Stimulated activated naive B cell treated with anti-CD40 and anti-IgM and Interleukin-4, amounts not matched to agents 10 μg/mL and 1 μg/mL and 100 μg/mL, for 72 hours (primary cell): ENCODE measurements around the gene RASA3.
A peak's percentile ranks its signal among the peaks of the same experiment; 100 is the strongest.
"Not testable (repeated sequence)": the region's sequence is repeated elsewhere in the genome, so short reads cannot be mapped to it uniquely, and the experiment has no call there.

Experiments
- ATAC-seq, 2 donors: fragments of 150-1000 bp; cut with Tn5 transposase; replicated peaks; 2 replicates each; pipeline ENCODE4 v1.10.0; 2021; ENCODE audit warnings: moderate library complexity in 1 of 2
- DNase-seq: peaks from one replicate; pipeline ENCODE4 v3.0.0; 2021
- H3K27ac Mint-ChIP-seq: one replicate; pipeline ENCODE4 v1.8.0; 2022; ENCODE audit warnings: mild to moderate bottlenecking, mixed read lengths
- H3K27me3 Mint-ChIP-seq, 2 donors: one replicate each; pipeline ENCODE4 v1.8.0; 2022; ENCODE audit warnings: mixed read lengths in 2 of 2
- H3K36me3 Mint-ChIP-seq, 2 donors: one replicate each; pipeline ENCODE4 v1.8.0; 2022; ENCODE audit warnings: mixed read lengths in 2 of 2, mild to moderate bottlenecking in 1 of 2
- H3K4me1 Mint-ChIP-seq, 2 donors: one replicate each; pipeline ENCODE4 v1.8.0; 2022; ENCODE audit warnings: mixed read lengths in 2 of 2, mild to moderate bottlenecking in 1 of 2
- H3K4me3 Mint-ChIP-seq, 2 donors: one replicate each; pipeline ENCODE4 v1.8.0; 2022; ENCODE audit warnings: mild to moderate bottlenecking in 2 of 2, mixed read lengths in 2 of 2, moderate library complexity in 1 of 2
- H3K9me3 Mint-ChIP-seq, 2 donors: one replicate each; pipeline ENCODE4 v1.8.0; 2022; ENCODE audit warnings: mixed read lengths in 2 of 2, mild to moderate bottlenecking in 1 of 2

RASA3 gene

DNA sequence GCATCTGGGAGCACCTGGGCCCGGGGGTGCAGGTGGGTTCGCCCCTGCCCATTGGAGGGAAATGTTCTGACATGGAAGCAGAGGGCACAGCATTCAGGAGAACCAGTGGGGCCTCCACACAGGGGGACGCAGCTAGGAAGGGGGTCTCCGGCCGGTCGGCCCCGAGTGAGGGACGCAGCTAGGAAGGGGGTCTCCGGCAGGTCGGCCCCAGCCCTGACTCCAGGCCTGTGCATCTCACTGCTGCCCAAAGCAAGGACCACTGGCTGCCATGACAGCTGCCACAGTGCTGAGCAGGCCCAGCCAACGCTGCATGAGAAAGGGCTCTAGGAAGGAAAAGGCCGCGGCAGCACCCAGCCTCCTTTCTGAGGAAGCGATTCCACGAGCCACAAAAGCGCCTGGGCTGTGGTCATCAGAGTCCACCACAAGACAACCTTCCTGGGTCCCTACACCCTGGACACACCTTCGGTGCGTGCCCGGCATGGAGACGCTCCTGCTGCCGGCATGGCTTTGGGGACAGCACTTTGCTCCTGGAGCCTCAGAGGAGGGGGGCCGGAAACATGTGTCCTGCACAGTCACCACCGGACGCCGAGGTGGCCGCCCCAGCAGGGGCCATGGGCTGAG, 9.7 kb downstream of the RASA3 start:
- H3K27me3 Mint-ChIP-seq, result no peaks in the 10 kb centered on the region
- H3K27ac Mint-ChIP-seq, result no peak overlapping the region
- peaks cover 52 to 86% of the 10 kb centered on the region in 2 donors for H3K4me1 Mint-ChIP-seq
- H3K9me3 Mint-ChIP-seq, result peaks cover 5 to 8% of the 10 kb centered on the region in 2 donors
- peaks cover 11 to 28% of the 10 kb centered on the region in 2 donors for H3K36me3 Mint-ChIP-seq
- no peak overlapping the region for H3K4me3 Mint-ChIP-seq
- ATAC-seq (no peak), DNase-seq (no peak)

DNA sequence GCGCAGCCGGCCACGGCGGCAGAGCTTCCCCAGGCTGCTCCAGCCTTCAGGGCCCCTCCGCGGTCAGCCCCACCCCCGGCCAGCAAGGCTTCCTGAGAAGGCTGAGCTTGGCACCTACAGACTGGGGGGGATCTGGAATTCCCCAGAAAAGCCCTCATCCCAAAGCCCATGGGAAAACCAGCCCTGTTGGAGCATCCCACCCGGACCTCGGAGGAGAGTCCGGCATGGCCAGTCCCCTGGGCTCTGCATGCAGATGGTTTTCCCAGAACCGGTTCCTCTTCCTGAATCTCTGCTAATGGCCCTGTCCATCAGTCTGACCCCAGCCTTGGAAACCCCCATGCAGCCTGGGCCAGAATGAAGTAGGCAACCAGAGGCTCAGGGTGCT, 10.3 kb downstream of the RASA3 start:
- DNase-seq (no peak), ATAC-seq (no peak)
- Mint-ChIP-seq H3K36me3 (peaks cover 11 to 30% of the 10 kb centered on the region in 2 donors), H3K27me3 (no peaks in the 10 kb centered on the region), H3K4me1 (peaks cover 53 to 83% of the 10 kb centered on the region in 2 donors), H3K4me3 (no peak overlapping the region), H3K9me3 (peaks cover 5 to 8% of the 10 kb centered on the region in 2 donors), H3K27ac (no peak overlapping the region)

- Mint-ChIP-seq H3K36me3 (peaks cover 12 to 27% of the 10 kb centered on the region in 2 donors), H3K4me3 (no peak overlapping the region), H3K9me3 (peaks cover 5 to 8% of the 10 kb centered on the region in 2 donors), H3K27ac (no peak overlapping the region), H3K27me3 (no peaks in the 10 kb centered on the region), H3K4me1 (peaks cover 49 to 78% of the 10 kb centered on the region in 2 donors)
- no peak for DNase-seq
- ATAC-seq, result no peak
Observed at GRCh38 chr13:114121496-114122126, 10.8 kb downstream of the RASA3 start.

DNA sequence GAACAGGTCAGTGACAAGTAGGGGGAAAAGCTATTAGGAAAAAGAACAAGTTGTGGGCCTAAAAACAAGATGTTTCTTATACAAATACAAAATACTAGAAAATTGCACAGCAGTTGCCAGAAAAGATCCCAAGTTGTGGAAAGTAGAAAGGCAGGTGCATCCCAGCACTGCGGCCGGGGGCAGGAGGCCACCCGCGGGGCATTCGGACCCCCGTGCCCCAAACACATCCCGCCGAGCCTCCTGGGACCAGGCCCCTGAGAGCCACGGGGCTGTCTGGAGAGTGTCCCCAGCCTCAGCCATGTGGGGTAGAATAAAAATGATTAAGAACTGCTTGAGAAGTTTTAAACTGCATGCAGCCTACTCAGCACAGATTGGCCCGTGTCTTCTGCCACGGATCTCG, 11.4 kb downstream of the RASA3 start:
- H3K27me3 Mint-ChIP-seq, result no peaks in the 10 kb centered on the region
- peaks cover 11 to 22% of the 10 kb centered on the region in 2 donors for H3K36me3 Mint-ChIP-seq
- H3K4me3 Mint-ChIP-seq, result peak overlapping the region in 1 of 2 donors; percentile 75

DNA sequence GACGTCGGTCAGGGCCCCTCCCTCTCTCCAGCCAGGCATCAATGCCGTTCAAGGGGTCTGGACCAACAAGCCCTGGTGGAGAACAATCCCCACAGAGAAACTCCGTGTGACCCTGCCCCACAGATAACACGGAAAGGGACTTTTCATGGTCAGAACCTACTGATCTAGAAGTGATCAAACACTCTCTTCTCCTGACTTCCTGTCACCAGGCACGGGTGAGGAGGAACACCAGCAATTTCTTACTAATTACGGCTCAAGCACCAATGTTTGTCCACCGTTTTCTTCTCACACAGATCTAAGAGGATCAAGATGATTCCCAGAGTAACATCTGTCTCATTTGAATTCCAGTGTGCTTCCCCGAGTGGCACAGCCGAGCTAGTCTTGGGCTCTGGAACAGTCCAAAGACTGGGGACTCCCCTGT, 11.8 kb downstream of the RASA3 start:
- Mint-ChIP-seq H3K9me3 (peaks cover 3 to 8% of the 10 kb centered on the region in 2 donors), H3K27me3 (no peaks in the 10 kb centered on the region), H3K27ac (peak overlapping the region; percentile 97), H3K4me3 (peak overlapping the region; percentile 73 to 75), H3K4me1 (peaks cover 47 to 75% of the 10 kb centered on the region in 2 donors), H3K36me3 (peaks cover 10 to 24% of the 10 kb centered on the region in 2 donors)
- ATAC-seq (no peak), DNase-seq (no peak)

More for the DNA sequence above, 11.4 kb downstream of the RASA3 start:
- ATAC-seq (no peak), DNase-seq (no peak)
- Mint-ChIP-seq H3K9me3 (peaks cover 4 to 8% of the 10 kb centered on the region in 2 donors), H3K27ac (peak overlapping the region; percentile 97), H3K4me1 (peaks cover 45 to 73% of the 10 kb centered on the region in 2 donors)

- Mint-ChIP-seq H3K36me3 (peaks cover 6 to 19% of the 10 kb centered on the region in 2 donors), H3K4me3 (peak overlapping the region; percentile 61 to 63), H3K27ac (peak overlapping the region; percentile 90), H3K27me3 (no peaks in the 10 kb centered on the region), H3K4me1 (peaks cover 43 to 75% of the 10 kb centered on the region in 2 donors), H3K9me3 (no peaks in the 10 kb centered on the region)
- ATAC-seq (no peak), DNase-seq (no peak)
Observed at GRCh38 chr13:114119196-114119595, 13.2 kb downstream of the RASA3 start.

- Mint-ChIP-seq H3K4me1 (peaks cover 45 to 71% of the 10 kb centered on the region in 2 donors), H3K36me3 (peaks cover 6 to 22% of the 10 kb centered on the region in 2 donors), H3K27ac (peak overlapping the region; percentile 90), H3K9me3 (no peaks in the 10 kb centered on the region), H3K27me3 (no peaks in the 10 kb centered on the region), H3K4me3 (peak overlapping the region; percentile 32 to 33)
- DNase-seq (no peak), ATAC-seq (peak; percentile 32 to 36)
Observed at GRCh38 chr13:114118511-114119123, 13.8 kb downstream of the RASA3 start.

- Mint-ChIP-seq H3K27ac (no peak overlapping the region), H3K9me3 (no peaks in the 10 kb centered on the region), H3K4me1 (peaks cover 42 to 66% of the 10 kb centered on the region in 2 donors), H3K27me3 (no peaks in the 10 kb centered on the region), H3K4me3 (no peak overlapping the region), H3K36me3 (peaks cover 6 to 24% of the 10 kb centered on the region in 2 donors)
- ATAC-seq (no peak), DNase-seq (no peak)
Observed at GRCh38 chr13:114118086-114118485, 14.3 kb downstream of the RASA3 start.

DNA sequence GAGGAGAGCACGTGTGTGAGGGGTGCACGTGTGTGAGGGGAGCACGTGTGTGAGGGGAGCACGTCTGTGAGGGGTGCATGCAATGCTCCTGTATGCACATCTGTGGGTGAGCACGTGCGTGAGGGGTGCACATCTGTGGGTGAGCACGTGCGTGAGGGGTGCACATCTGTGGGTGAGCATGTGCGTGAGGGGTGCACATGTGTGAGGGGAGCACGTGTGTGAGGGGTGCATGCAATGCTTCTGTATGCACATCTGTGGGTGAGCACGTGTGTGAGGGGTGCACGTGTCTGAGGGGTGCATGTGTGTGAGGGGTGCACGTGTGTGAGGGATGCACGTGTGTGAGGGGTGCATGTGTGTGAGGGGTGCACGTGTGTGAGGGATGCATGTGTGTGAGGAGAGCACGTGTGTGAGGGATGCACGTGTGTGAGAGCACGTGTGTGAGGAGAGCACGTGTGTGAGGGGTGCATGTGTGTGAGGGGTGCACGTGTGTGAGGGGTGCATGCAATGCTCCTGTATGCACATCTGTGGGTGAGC, 15.0 kb downstream of the RASA3 start:
- Mint-ChIP-seq H3K36me3 (peaks cover 6 to 26% of the 10 kb centered on the region in 2 donors), H3K4me1 (peaks cover 38 to 59% of the 10 kb centered on the region in 2 donors), H3K27ac (peak overlapping the region; percentile 71)
- not testable (repeated sequence) for DNase-seq, H3K9me3 Mint-ChIP-seq, H3K27me3 Mint-ChIP-seq, H3K4me3 Mint-ChIP-seq, ATAC-seq

DNA sequence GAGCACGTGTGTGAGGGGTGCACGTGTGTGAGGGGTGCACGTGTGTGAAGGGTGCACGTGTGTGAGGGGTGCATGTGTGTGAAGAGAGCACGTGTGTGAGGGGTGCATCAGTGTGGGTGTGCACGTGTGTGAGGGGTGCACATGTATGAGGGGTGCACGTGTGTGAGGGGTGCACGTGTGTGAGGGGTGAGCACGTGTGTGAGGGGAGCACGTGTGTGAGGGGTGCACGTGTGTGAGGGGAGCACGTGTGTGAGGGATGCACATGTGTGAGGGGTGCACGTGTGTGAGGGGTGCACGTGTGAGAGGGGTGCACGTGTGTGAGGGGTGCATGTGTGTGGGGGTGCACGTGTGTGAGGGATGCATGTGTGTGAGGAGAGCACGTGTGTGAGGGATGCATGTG, 15.7 kb downstream of the RASA3 start:
- Mint-ChIP-seq H3K27me3 (no peaks in the 10 kb centered on the region), H3K4me1 (peaks cover 38 to 55% of the 10 kb centered on the region in 2 donors), H3K36me3 (peaks cover 6 to 26% of the 10 kb centered on the region in 2 donors), H3K4me3 (no peak overlapping the region), H3K9me3 (no peaks in the 10 kb centered on the region), H3K27ac (no peak overlapping the region)
- DNase-seq (no peak), ATAC-seq (no peak)

DNA sequence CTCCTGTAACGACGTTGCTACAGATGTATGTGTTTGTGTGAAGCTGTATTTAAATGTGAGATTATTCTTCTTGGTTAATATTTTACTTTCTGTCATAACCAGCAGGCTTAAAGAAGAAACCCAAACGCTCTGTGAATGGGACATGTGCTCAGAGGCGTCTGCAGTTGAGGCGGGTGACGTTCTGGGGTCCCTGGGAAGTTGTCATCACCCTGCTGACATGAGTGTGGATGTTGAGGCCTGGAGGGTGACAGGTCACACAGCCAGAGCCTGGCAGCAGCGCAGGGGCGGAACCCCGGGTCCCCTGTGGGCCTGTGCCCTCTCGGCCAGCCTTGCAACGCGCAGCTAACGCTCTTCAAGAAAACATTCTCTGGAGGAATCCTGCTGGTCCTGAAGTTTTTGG, 16.6 kb downstream of the RASA3 start:
- Mint-ChIP-seq H3K4me1 (peaks cover 35 to 46% of the 10 kb centered on the region in 2 donors), H3K4me3 (peak overlapping the region in 1 of 2 donors; percentile 17), H3K36me3 (peaks cover 6 to 26% of the 10 kb centered on the region in 2 donors), H3K27me3 (no peaks in the 10 kb centered on the region), H3K9me3 (no peaks in the 10 kb centered on the region), H3K27ac (peak overlapping the region; percentile 88)
- no peak for ATAC-seq
- DNase-seq, result no peak

- peak; percentile 57 to 63 for ATAC-seq
- Mint-ChIP-seq H3K36me3 (peaks cover 6 to 22% of the 10 kb centered on the region in 2 donors), H3K27ac (peak overlapping the region; percentile 88), H3K27me3 (no peaks in the 10 kb centered on the region), H3K9me3 (no peaks in the 10 kb centered on the region), H3K4me1 (peaks cover 37 to 46% of the 10 kb centered on the region in 2 donors), H3K4me3 (peak overlapping the region in 1 of 2 donors; percentile 17)
- peak; percentile 15 for DNase-seq
Observed at GRCh38 chr13:114115191-114115671, 17.2 kb downstream of the RASA3 start.

DNA sequence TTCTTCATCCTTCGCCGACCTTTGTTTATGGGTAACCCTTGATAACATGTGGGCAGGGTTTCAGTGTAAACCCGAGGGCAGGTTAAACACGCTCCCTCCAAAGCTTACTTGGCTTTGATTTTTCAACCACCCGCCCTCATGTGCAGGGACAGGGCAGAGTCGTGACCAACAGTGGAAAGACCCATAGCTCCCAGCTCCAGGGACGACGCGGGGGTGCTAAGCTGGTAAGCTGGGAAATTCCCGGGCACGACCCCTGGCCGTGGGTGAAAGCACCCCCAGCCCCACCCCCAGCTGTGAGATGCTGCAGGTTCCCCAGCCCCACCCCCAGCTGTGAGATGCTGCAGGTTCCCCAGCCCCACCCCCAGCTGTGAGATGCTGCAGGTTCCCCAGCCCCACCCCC, 17.8 kb downstream of the RASA3 start:
- not testable (repeated sequence) for H3K4me3 Mint-ChIP-seq, DNase-seq, ATAC-seq, H3K27me3 Mint-ChIP-seq, H3K9me3 Mint-ChIP-seq
- H3K36me3 Mint-ChIP-seq, result peaks cover 6 to 22% of the 10 kb centered on the region in 2 donors
- peaks cover 40 to 52% of the 10 kb centered on the region in 2 donors for H3K4me1 Mint-ChIP-seq
- H3K27ac Mint-ChIP-seq, result peak overlapping the region; percentile 39

- Mint-ChIP-seq H3K4me1 (peaks cover 42 to 55% of the 10 kb centered on the region in 2 donors), H3K27ac (no peak overlapping the region), H3K4me3 (no peak overlapping the region), H3K36me3 (peaks cover 6 to 22% of the 10 kb centered on the region in 2 donors), H3K27me3 (no peaks in the 10 kb centered on the region), H3K9me3 (no peaks in the 10 kb centered on the region)
- ATAC-seq, result no peak
- DNase-seq, result no peak
Observed at GRCh38 chr13:114114006-114114640, 18.3 kb downstream of the RASA3 start.
